GM12801 (cell line): ENCODE results near the gene RIC3.

Source experiments
- TF ChIP-seq, protein P1 (sequence below): IDR thresholded peaks from one replicate; pipeline ENCODE4 v1.5.1; 2011; ENCODE audit warnings: control low read depth; ENCODE audit not compliant: insufficient read length; ENCODE audit errors: extremely low read depth

The RIC3 gene

GRCh38 chr11:8066036-8066910 is 102.6 kb downstream of the RIC3 start:
- TF ChIP-seq, protein P1, sequence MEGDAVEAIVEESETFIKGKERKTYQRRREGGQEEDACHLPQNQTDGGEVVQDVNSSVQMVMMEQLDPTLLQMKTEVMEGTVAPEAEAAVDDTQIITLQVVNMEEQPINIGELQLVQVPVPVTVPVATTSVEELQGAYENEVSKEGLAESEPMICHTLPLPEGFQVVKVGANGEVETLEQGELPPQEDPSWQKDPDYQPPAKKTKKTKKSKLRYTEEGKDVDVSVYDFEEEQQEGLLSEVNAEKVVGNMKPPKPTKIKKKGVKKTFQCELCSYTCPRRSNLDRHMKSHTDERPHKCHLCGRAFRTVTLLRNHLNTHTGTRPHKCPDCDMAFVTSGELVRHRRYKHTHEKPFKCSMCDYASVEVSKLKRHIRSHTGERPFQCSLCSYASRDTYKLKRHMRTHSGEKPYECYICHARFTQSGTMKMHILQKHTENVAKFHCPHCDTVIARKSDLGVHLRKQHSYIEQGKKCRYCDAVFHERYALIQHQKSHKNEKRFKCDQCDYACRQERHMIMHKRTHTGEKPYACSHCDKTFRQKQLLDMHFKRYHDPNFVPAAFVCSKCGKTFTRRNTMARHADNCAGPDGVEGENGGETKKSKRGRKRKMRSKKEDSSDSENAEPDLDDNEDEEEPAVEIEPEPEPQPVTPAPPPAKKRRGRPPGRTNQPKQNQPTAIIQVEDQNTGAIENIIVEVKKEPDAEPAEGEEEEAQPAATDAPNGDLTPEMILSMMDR, result no peak

DNA sequence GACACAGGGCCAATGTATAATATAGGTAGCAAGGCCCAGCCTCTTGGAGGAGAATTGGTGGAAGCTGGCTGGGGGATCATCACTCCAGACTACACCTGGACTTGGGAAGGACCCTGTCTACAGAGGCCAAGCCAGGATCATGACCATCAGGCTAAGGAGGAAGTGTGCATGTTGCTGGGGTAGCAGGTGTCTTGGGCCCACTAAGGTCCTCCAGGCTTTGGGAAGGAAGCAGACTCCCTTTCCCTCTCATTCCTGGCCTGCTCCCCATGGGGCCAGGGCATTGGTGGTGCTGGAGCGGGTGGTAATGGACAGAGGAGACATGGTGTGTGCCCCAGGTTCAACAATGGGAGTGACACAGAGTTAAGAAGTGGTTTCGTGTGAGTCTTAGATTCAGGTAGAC is 103.8 kb downstream of the RIC3 start:
- TF ChIP-seq, protein P1, result no peak

DNA sequence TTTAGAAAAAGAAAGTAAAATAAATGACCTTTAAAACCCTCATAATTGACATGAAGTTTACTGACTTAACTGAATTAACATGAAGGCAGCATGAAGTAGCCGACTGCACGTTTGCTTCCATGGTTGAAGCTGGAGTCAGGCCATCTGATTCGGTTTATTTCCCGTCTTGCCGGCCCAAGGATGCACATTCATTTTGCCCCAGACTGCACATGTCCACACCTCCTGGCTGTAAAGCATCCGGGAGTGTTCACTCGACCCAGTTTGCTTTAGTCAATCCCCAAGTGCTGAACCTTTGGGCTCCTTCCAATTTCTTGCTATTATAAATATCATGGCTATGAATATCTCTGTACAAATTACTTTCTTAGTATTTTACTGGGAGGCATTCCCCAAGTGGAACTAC is 105.5 kb downstream of the RIC3 start:
- TF ChIP-seq, protein P1, result no peak

DNA sequence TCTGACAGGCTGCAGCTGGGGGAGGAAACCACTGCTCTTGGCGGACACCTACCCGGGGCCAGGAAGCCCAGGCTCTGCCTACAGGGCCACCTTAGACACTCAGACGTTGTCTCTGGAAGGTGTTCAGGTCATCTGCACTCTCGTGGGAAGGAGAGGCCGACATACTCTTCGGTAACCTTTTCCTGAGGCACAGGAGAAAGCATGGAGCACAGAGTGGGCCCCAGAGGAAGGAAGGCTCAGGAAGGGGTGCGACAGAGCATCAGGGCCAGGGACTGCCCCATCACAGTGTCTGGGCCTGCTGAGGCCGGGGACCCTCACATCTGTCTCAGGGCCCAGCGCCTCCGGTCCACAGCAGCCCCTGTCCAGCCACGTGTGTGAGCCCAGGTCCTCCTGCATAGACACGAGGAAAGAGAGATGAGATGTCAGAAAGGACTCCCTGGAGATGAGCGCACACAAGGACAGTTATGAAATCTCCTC is 106.0 kb downstream of the RIC3 start:
- TF ChIP-seq, protein P1, result no peak

DNA sequence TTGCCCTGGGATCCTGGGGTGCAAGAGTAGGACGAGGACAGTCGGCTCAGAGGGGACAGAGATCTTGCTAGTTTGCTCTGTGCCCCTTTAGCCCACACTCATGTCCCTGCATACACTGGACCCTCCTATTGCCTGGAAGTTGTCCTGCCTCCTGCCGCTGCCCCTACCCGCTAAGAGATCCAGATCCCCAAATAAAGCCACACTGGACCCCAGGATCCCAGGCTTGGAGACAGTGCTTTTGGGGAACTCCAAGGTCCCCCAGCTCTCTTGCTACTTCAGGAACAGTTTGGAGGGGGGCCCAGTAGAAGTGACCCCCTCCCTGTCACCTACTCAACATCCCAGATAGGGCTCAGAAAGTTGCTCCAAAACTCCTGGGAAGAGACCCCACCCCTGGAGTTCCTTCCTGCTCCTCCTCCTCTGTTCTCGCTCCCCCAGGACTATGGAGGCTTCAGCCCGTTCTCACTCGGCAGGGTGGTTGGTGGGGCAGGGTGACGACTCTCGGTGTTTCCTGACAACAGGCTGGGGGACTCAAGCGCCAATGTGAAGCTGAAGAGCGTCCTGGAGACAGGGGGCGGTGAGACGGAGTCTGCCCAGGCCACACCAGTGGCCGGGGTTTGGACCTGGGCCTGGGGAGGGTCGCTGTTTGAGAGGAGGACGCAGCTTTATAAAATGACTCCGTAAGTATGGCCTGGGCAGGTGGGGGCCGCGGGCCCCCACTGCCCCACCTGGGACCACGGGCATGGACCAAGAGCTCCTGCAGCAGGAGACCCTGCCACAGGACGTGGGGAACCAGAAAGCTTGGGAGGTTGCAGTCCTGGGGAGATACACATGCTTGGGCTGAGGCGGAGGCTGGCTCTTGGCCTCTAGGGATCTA is 107.0 kb downstream of the RIC3 start:
- TF ChIP-seq, protein P1, result no peak

GRCh38 chr11:8060801-8061554 is 107.8 kb downstream of the RIC3 start:
- TF ChIP-seq, protein P1, result no peak
